ELF-1 (cell line): ENCODE results near the gene THG1L.
"Not testable (repeated sequence)": the region's sequence is repeated elsewhere in the genome, so short reads cannot be mapped to it uniquely, and the experiment has no call there.

Source experiments
- DNase-seq: peaks from one replicate; pipeline ENCODE4 v3.0.0-alpha.2; 2016; ENCODE audit warnings: low read depth, low spot score

THG1L gene

DNA sequence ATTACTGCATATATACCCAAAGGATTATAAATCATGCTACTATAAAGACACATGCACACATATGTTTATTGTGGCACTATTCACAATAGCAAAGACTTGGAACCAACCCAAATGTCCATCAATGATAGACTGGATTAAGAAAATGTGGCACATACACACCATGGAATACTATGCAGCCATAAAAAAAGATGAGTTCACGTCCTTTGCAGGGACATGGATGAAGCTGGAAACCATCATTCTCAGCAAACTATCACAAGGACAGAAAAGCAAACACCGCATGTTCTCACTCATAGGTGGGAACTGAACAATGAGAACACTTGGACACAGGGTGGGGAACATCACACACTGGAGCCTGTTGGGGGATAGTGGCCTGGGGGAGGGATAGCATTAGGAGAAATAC is 4.6 kb upstream of the THG1L start:
- not testable (repeated sequence) for DNase-seq

DNA sequence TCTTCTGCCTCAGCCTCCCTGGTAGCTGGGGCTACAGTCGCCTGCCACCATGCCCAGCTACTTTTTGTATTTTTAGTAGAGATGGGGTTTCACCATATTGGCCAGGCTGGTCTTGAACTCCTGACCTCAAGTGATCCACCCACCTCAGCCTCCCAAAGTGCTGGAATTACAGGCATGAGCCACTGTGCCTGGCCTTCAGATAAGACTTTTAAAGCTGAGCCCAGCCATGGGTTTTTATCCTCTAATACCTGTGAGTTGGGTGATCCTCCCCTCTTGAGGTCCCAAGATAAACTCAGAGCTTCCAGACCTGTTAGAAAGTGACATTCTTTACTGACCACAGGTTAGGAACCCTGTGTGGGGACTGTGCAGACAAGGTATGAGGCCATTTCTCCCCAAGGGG is 3.4 kb upstream of the THG1L start:
- DNase-seq = not testable (repeated sequence)

DNA sequence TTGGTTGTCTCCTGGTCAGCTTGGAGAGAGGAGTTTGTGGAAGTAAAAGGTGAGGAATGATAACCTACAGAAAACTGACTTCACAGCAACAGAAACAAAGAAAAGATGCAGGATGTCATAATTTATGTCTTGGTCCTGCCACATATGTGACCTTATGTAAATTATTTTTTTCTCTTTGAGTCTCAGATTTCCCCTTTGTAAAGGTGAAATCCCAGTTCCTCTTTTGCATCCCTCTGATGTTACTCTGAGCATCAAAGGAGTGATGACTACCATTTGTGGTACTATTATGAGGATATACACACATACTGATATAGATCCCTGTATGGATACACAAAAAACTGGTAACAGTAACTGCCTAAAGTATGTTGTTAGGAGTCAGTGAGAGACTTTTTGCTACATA is 1.4 kb upstream of the THG1L start:
- DNase-seq = no peak

DNA sequence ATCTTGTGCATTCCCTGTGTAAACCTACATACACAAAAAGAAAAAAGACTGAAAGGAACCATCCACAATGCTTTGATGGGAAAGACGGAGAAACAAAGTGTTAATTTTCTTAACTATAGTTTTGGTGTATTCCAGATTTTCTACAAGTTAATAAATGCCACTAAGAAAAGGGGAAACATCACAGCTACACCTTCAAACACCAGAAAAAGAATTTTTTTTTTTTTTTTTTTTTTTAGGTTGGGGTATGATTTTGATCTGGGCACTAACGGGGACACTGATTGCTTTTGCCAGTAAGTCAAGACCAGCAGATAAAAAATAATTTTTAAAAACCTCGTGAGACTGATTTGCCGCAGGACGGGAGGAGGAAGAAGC is 334 bp upstream of the THG1L start:
- DNase-seq = no peak

DNA sequence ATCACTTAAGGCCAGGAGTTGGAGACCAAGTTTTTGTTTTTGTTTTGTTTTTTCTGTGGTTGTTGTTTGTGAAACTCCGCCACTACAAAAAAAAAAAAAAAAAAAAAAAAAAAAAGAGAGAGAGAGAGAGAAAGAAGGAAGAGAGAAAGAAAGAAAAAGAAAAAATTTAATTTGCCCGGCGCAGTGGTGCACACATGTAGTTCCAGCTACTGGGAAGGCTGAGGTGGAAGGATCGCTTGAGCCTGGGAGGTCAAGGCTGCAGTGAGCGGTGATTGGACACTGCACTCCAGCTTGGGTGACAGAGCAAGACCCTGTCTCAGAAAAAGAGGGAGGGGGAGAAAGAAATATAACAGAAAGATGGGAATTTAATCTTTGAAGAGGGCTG is 902 bp downstream of the THG1L start:
- no peak for DNase-seq

DNA sequence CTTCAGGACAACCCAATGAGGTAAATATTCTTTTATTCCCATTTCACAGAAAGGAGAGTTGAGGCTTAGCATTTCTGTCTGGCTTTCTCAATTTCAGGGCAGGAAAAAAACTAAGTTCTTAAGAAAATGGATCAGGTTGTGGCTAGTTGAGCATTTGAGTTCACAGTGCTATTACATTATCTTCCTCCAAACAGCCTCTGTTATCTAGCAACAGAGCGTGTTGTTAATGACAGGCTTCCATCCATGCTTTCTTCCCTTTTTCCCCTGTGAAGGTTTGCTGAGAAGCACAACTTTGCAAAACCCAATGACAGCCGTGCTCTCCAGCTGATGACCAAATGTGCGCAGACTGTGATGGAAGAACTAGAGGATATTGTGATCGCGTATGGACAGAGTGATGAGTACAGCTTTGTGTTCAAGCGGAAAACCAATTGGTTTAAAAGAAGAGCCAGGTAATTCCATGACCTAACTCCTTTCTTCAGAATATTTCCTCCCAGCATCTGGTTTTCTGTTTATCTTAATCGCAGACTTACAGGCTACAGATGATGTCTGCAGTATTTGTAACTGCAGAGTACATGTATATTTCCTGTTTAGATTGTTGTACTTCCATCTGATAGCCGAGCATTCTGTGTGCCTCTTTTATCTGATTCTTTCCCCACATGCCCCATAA is 1.5 kb downstream of the THG1L start:
- no peak for DNase-seq

DNA sequence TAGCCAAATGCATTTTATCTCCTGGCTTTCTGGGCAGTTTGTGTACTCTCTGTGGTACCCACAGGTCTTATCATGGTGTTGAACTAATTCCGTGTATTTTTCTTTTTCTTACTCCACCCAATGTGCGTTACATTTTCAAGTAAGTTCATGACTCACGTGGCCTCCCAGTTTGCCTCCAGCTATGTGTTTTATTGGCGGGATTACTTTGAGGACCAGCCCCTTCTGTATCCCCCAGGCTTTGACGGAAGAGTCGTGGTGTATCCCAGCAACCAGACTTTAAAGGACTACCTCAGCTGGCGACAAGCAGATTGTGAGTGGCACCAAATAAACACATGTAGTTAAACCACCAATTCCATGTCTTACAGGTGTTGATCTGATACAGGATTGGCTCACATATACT is 3.2 kb downstream of the THG1L start:
- DNase-seq = peak; percentile 5

DNA sequence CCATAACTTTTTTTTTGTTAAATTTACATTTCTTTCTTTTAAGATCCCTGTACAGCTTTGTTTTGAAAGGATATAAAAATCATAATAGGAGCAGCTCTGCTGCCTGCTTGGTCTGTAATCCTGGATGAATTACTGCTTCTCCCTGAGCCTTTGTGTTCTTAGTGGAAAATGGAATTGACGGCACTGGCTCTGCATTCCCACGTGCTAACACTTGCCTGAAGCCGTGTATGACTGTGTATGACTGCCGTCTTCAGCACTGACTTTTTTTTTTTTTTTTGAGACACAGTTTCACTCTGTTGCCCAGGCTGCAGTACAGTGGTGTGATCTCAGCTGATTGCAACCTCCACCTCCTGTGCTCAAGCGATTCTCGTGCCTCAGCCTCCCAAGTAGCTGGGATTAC is 4.8 kb downstream of the THG1L start:
- no peak for DNase-seq

DNA sequence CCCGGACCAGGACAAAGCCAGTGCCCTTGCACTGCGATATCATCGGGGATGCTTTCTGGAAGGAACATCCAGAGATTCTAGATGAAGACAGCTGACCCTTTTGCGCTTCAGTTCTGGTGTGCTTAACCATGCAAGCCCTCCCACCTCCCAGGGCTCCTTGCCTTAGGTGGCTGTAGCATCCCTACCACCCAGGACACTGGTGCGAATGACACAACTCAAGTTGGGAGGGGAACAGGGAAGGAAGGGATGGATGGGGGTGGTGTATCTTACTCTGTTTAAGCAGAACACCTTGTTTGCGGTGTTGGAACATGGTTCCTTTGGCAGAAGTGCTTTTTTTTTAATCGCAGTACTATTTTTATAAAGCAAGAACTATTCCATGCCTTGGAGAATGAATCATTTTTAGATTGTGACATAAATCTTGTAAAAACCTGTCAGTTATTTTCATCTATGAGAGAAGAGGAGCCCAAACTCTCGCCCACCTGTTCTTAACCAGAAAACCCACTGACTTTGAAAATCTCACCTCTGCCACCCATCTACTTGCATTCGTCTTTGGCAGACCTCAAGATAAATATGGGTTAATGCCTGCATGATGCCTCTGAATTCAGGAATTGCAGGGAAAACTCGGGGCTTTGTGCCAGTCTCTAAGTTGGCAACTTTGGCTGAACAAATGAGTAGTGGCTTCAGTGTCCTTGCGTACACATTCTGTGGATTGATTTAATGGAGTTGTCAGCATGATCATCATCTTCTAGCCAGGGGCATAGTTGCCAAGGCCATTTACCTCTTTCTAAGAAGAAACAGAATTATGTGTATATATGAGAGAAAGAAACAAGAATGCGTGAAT is 8.4 kb downstream of the THG1L start:
- no peak for DNase-seq

DNA sequence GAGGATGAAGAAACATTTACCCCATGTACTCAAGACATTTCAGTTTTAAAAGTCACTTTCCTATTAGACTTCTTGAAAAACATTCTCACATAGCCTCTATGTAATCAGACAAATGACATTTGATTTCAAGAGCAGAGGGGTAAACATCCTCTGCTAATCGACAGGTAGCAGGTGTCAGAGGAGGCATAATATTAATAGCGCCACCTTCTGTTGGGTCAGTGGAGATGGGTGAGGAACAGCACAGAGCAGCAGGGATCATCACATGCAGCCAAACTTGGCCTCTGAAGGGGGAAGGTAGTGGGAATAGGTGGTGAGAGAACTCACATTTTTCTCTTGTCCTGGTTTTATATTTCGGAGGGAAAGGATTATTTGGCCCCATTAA is 9.0 kb downstream of the THG1L start:
- peak; percentile 39 for DNase-seq

DNA sequence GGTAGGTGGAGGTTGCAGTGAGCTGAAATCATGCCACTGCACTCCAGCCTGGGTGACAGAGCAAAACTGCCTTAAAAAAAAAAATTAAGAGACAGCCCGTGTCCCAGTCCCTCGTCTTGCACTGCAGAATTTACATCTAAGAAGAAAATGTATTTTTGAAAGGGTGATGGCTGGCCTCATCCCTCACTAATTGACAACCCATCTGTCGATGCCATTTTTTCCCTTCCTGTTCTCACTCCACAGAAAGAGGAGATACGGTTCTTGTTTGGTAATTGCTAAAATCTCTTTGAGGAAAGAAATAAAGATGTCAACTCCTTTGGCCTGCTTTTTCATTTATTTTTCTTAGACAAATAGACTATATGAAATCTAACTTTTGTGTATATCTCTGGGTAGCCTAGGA is 9.9 kb downstream of the THG1L start:
- no peak for DNase-seq

DNA sequence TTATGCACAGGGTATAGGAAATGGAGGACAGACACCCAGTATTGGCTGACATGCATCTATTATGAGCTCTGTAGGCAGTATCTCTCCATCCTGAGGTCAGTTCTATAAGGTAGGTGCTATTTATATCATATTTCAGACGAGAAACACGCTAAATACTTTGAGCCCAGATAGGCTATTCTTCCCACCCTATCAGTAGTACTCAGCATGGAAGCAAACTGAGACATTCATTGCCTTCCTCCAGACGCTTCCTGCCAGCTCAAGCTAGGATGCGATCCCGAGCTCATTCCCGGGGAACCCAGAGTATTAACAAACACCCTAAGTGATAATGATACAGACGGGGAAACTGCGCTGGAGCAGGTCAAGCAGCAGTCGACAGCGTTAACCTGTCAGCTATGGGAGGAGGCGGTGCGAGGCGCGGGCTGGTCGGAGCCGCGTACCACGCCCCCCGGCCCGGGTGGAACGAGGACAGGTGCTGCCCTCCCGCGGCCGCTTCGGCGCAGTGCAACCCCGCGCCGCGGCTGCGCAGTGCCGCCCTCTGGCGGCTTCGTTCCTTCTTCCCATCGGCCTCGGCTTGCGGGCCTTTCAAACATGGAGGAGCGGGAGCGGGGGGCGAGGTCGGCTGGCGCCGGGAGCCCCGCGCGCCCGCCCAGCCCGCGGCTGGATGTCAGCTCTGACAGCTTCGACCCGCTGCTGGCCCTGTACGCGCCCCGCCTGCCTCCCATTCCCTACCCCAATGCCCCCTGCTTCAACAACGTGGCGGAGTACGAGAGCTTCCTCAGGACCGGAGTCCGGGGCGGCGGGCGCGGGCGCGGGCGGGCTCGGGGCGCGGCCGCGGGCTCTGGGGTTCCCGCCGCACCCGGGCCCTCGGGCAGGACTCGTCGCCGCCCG is 12.2 kb downstream of the THG1L start, which contains the start of gene LSM11:
LSM11 (plus strand) TSS at position 550 of the 888 bp plus-strand sequence; CDS start at position 589, 39 bp downstream.
- peak; percentile 98 for DNase-seq

DNA sequence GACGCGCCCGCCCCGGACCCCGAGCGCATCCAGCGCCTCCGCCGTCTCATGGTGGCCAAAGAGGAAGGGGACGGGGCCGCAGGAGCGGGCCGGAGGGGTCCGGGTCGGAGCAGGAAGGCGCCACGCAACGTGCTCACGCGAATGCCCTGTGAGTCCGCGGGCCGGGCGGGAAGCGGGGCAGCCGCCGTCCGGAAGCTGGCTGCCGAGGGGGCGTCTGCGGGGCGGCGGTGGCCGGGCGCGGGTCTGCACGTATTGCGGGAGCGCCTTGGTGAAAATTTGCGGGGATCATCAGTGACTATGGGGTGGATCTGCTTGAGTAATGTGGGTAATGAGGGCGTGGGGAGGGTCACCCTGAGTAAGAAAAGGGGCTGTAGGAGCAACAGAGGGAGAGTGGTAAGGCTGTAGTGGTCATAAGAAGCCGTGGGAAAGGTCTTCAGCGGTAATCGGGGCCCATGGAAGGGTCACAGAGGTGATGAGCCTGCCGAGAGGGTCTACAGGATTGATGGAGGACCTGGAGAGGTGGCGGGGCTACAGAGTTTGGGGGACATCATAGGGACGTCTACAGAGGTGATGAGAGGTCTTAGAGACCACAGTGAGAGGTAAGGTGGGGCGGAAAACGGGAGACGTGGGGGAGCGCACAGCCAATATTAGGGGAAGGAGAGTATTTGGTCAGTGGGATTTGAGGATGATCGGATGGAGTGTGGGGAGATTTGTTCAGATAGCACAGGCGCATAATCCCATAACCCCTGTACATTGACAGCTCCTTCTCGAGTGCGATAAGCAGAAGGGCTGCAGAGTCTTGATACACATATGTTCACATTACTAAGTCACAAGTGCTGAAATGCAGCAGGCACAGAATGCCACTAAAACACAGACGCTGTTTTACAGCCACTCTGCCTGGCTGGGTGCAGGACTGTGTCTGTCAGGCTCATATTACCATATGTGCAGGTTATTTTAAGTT is 13.1 kb downstream of the THG1L start:
- DNase-seq = peak; percentile 14

DNA sequence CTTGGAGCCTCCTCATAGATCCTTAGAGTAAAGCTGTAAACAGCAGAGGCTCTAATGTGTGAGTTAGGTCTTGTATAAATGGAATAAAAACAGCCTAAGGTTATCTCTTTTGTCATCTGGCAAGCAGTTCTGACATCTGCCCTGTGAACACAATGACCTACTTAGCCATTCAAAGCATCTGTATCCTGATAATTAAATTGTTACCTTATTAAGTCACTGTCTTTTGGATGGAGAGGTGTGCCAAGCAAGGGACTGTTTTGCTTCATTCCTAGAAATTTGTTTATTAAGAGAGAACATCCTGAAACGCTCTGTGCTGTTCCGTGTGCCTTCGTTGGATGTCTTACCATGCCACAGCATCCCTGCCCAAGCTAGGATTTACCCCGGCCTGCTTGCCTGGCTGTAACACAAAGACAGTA is 13.8 kb downstream of the THG1L start:
- no peak for DNase-seq

DNA sequence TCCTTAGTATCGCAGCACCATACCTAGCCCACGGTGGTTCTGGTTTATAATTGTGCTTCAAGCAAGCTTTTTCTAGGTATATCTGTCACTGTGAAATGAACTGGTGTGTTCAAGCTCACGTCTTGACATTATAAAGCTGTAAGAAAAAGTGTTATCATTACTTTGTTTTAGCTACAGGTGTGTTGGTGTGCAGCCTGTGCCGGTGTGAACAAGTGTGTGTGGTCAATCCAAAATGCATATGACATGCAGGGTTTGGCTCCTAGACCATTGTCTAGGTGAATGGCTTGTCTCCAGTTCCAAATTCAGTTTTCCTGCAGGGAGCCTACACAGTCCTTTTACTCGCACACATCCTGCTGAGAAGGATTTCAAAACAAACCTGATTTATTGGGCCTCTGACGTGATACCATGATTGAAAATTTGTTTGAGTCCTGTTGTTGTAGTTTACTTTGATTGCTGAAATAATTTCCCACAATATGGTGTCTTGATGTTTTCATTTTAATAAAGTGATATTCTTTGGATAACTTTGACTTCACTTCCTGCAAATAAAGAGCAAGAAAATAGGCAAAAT is 16.0 kb downstream of the THG1L start:
- no peak for DNase-seq

DNA sequence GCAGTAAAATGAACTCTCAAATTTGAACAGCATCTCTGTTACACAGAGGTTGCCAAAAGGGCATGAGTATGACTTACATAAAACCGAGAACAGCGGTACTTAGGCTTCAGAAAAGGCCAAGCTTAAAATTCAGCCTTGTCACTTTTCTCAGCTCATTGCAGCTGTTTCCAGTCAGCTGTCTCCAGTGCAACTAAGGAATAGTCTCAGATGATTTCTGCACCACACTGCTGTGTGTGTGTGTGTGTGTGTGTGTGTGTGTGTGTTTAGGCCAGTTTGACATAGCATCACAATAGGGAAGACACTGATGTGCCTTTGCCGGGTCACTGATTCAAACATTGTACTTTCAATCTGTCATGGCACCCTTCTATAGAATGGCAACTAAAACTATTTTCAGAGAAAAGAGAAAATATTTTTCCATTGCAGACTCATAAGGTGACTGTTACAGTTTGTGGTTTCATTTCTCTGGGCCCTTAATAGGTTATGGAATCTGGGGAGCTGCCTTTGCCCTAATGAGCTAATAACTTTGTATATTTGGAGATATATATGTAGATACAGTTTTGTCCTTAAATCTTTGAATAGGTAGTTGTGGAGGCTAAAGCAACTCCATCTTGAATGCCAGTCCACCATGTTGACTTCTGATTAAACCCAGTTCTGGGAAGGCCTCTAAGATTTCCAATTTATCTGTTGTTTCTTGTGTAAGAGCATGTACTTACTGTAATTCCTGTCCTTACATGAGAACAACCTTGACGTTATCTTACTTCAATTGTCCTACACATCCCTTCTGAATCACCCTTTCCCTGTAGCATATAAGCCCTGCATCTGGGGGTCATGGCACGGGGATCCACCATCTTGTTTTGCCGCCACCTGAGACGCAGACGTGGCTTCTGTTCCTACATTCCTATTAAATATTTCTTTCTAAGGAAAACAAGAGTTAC is 16.8 kb downstream of the THG1L start:
- no peak for DNase-seq

DNA sequence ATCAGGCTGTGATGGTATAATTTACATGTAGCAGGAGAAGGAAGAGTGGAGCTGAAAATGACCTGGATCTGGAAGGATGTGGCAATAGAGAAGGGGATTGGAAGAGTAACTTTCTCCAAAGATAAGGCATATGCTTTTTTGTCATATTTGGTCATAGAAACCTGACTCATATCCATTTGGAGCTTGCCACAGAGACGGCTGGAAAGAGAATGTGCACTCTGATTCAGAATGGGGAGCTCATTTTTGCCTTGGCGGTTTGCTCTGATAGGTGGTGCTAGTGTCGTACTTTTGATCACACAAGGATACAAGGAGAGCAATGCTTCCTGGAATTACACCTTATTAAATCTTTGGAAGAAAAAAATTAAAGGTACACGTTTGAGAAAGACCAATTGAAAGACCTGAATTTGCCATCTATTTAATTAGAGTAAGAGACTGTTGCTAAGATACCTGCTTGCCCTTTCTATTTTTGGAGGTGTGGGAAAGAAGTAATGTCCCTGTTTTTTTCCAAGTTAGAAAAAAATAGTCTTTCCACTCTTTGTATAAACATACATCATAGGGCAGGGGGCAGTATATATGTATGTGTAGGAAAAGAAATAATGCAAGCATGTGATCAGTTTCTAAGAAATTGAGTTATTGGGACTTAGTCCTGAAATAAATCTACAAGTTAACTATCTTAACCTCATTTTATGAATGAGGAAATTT is 17.7 kb downstream of the THG1L start:
- no peak for DNase-seq

DNA sequence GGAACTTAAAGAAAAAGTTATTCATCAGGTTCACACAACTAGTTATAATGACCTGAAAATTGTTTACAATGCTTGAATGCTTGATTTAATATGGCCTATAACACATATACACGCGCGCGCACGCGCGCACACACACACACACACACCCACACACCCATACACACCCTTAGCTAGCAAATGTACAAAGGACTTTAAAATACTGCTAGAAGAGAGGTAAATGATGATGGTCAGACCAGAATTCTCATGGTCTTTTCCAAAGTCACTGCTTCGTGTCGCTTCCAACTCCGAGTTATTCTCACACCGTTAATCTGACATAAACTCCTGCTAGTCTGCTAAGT is 18.2 kb downstream of the THG1L start:
- no peak for DNase-seq

DNA sequence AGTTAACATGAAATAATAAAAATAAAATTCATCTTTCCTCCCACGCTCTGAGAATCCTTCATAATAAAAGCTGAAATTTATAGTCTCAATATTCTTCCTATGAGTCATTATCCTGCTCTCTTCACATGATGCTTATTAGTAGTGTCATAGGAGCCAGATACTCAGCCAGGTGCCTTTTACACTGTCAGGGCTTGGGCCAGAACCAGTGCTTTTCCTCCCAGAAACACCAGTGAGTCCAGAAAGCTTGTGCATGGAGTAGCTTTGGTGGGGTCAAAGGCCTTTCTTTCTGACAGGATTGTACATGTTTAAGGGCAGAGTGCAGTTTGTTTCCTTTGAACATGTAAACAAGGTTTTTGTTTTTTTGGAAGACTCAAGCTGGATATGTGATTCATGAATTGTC is 19.1 kb downstream of the THG1L start:
- DNase-seq = no peak
